GM18502 (cell line): Measurements from ENCODE around the gene SLC6A20.
A peak's percentile ranks its signal among the peaks of the same experiment; 100 is the strongest.

Experiments
- ATAC-seq: cut with Tn5 transposase; IDR thresholded peaks from one replicate; pipeline ENCODE4 v1.9.1; 2021; ENCODE audit warnings: mild to moderate bottlenecking; ENCODE audit not compliant: unreplicated experiment, poor library complexity

SLC6A20 gene

GRCh38 chr3:45736707-45737106, 59.6 kb downstream of the SLC6A20 start:
- ATAC-seq, result no peak

- peak; percentile 53 for ATAC-seq
Measured at GRCh38 chr3:45730409-45731154, 65.8 kb downstream of the SLC6A20 start.

GRCh38 chr3:45729614-45730013, 66.7 kb downstream of the SLC6A20 start:
- ATAC-seq, result no peak

- ATAC-seq, result no peak
Measured at GRCh38 chr3:45724911-45725310, 71.4 kb downstream of the SLC6A20 start.

GRCh38 chr3:45719655-45720487, 76.5 kb downstream of the SLC6A20 start:
- no peak for ATAC-seq

- ATAC-seq, result no peak
Measured at GRCh38 chr3:45716790-45717336, 79.5 kb downstream of the SLC6A20 start.

GRCh38 chr3:45715945-45716344, 80.4 kb downstream of the SLC6A20 start:
- ATAC-seq, result no peak

- no peak for ATAC-seq
Measured at GRCh38 chr3:45712434-45713110, 83.8 kb downstream of the SLC6A20 start.

GRCh38 chr3:45711931-45712330, 84.4 kb downstream of the SLC6A20 start:
- ATAC-seq, result no peak

GRCh38 chr3:45705839-45706808, 90.2 kb downstream of the SLC6A20 start:
- ATAC-seq, result no peak
